Gastroesophageal sphincter (tissue), 3 donors: ENCODE data around the gene ETV6.

ENCODE experiments used
- CTCF ChIP-seq, 4 experiments: fragments of 200-600 bp in 2 of 4; fragments of 450-650 bp in 2 of 4; sonication (generic) in 1 of 4; IDR thresholded peaks; one replicate each; pipeline ENCODE4 v1.5.1; 2017 to 2019; ENCODE audit warnings: antibody characterized with exemption in 4 of 4, mild to moderate bottlenecking in 2 of 4, moderate library complexity in 2 of 4
- POLR2AphosphoS5 ChIP-seq: sonication (generic); formaldehyde crosslinking; IDR thresholded peaks from one replicate; pipeline ENCODE4 v1.6.1; 2017; ENCODE audit warnings: antibody characterized with exemption

GRCh38 chr12:11684393-11684792, 34.9 kb downstream of the ETV6 start:
- no peak for TF ChIP-seq CTCF (IDR thresholded peaks at IDR 0.05)
- no peak for TF ChIP-seq POLR2AphosphoS5
